Stimulated activated naive CD8-positive, alpha-beta T cell treated with anti-CD3 and anti-CD28 coated beads, Interleukin-15, Interleukin-2, amounts not matched to agents 100 ng/mL and 50 ng/mL, for 24 hours (primary cell): ENCODE measurements around the gene MAP4K2.

Source experiments
- H3K27ac Mint-ChIP-seq: one replicate; pipeline ENCODE4 v1.8.0; 2021; ENCODE audit warnings: mild to moderate bottlenecking, mixed read lengths
- H3K27me3 Mint-ChIP-seq: one replicate; pipeline ENCODE4 v1.8.0; 2021; ENCODE audit warnings: mixed read lengths
- H3K36me3 Mint-ChIP-seq: one replicate; pipeline ENCODE4 v1.8.0; 2021; ENCODE audit warnings: low read depth, mixed read lengths
- H3K4me1 Mint-ChIP-seq: one replicate; pipeline ENCODE4 v1.8.0; 2021; ENCODE audit warnings: low read depth, mixed read lengths
- H3K4me3 Mint-ChIP-seq: one replicate; pipeline ENCODE4 v1.8.0; 2021; ENCODE audit warnings: mild to moderate bottlenecking, mixed read lengths
- H3K9me3 Mint-ChIP-seq: one replicate; pipeline ENCODE4 v1.8.0; 2021; ENCODE audit warnings: mixed read lengths

The MAP4K2 gene

GRCh38 chr11:64805481-64805880, 2.5 kb upstream of the MAP4K2 start:
- no peak overlapping the region for H3K27ac Mint-ChIP-seq
- peaks cover 13% of the 10 kb centered on the region for H3K36me3 Mint-ChIP-seq
- H3K9me3 Mint-ChIP-seq: no peaks in the 10 kb centered on the region
- H3K4me1 Mint-ChIP-seq: peaks cover 38% of the 10 kb centered on the region
- no peak overlapping the region for H3K4me3 Mint-ChIP-seq
- H3K27me3 Mint-ChIP-seq: no peaks in the 10 kb centered on the region

GRCh38 chr11:64804346-64805210, 1.6 kb upstream of the MAP4K2 start:
- Mint-ChIP-seq H3K36me3 (peaks cover 13% of the 10 kb centered on the region), H3K27ac (no peak overlapping the region), H3K4me1 (peaks cover 37% of the 10 kb centered on the region), H3K9me3 (no peaks in the 10 kb centered on the region), H3K27me3 (no peaks in the 10 kb centered on the region), H3K4me3 (no peak overlapping the region)

GRCh38 chr11:64803846-64804345, 882 bp upstream of the MAP4K2 start:
- no peaks in the 10 kb centered on the region for H3K9me3 Mint-ChIP-seq
- peaks cover 35% of the 10 kb centered on the region for H3K4me1 Mint-ChIP-seq
- peak overlapping the region; percentile 87 for H3K4me3 Mint-ChIP-seq
- peaks cover 14% of the 10 kb centered on the region for H3K36me3 Mint-ChIP-seq
- no peaks in the 10 kb centered on the region for H3K27me3 Mint-ChIP-seq
- peak overlapping the region; percentile 89 for H3K27ac Mint-ChIP-seq

- Mint-ChIP-seq H3K36me3 (peaks cover 18% of the 10 kb centered on the region), H3K27ac (peak overlapping the region; percentile 78), H3K9me3 (no peaks in the 10 kb centered on the region), H3K27me3 (no peaks in the 10 kb centered on the region), H3K4me3 (peak overlapping the region; percentile 85), H3K4me1 (peaks cover 33% of the 10 kb centered on the region)
Measured at GRCh38 chr11:64802370-64803157, 450 bp downstream of the MAP4K2 start.

GRCh38 chr11:64801561-64802369, 1.2 kb downstream of the MAP4K2 start:
- Mint-ChIP-seq H3K9me3 (no peaks in the 10 kb centered on the region), H3K4me1 (peaks cover 33% of the 10 kb centered on the region), H3K4me3 (peak overlapping the region; percentile 85), H3K36me3 (peaks cover 14% of the 10 kb centered on the region), H3K27me3 (no peaks in the 10 kb centered on the region), H3K27ac (peak overlapping the region; percentile 78)

GRCh38 chr11:64801158-64801464, 1.9 kb downstream of the MAP4K2 start:
- H3K27me3 Mint-ChIP-seq: no peaks in the 10 kb centered on the region
- no peaks in the 10 kb centered on the region for H3K9me3 Mint-ChIP-seq
- peaks cover 36% of the 10 kb centered on the region for H3K4me1 Mint-ChIP-seq
- peak overlapping the region; percentile 85 for H3K4me3 Mint-ChIP-seq
- H3K36me3 Mint-ChIP-seq: peaks cover 12% of the 10 kb centered on the region
- no peak overlapping the region for H3K27ac Mint-ChIP-seq

GRCh38 chr11:64800303-64801157, 2.5 kb downstream of the MAP4K2 start:
- H3K36me3 Mint-ChIP-seq: peaks cover 7% of the 10 kb centered on the region
- H3K4me1 Mint-ChIP-seq: peaks cover 42% of the 10 kb centered on the region
- H3K4me3 Mint-ChIP-seq: peak overlapping the region; percentile 85
- no peaks in the 10 kb centered on the region for H3K9me3 Mint-ChIP-seq
- H3K27ac Mint-ChIP-seq: no peak overlapping the region
- no peaks in the 10 kb centered on the region for H3K27me3 Mint-ChIP-seq

- Mint-ChIP-seq H3K4me1 (peaks cover 45% of the 10 kb centered on the region), H3K9me3 (no peaks in the 10 kb centered on the region), H3K27me3 (no peaks in the 10 kb centered on the region), H3K36me3 (peaks cover 7% of the 10 kb centered on the region), H3K27ac (no peak overlapping the region), H3K4me3 (no peak overlapping the region)
Measured at GRCh38 chr11:64799623-64800302, 3.3 kb downstream of the MAP4K2 start.

- no peaks in the 10 kb centered on the region for H3K9me3 Mint-ChIP-seq
- H3K36me3 Mint-ChIP-seq: peaks cover 10% of the 10 kb centered on the region
- H3K4me1 Mint-ChIP-seq: peaks cover 49% of the 10 kb centered on the region
- no peak overlapping the region for H3K4me3 Mint-ChIP-seq
- no peak overlapping the region for H3K27ac Mint-ChIP-seq
- no peaks in the 10 kb centered on the region for H3K27me3 Mint-ChIP-seq
Measured at GRCh38 chr11:64799256-64799622, 3.8 kb downstream of the MAP4K2 start.

- H3K4me3 Mint-ChIP-seq: no peak overlapping the region
- H3K27ac Mint-ChIP-seq: no peak overlapping the region
- H3K27me3 Mint-ChIP-seq: no peaks in the 10 kb centered on the region
- H3K4me1 Mint-ChIP-seq: peaks cover 46% of the 10 kb centered on the region
- H3K36me3 Mint-ChIP-seq: peaks cover 10% of the 10 kb centered on the region
- no peaks in the 10 kb centered on the region for H3K9me3 Mint-ChIP-seq
Measured at GRCh38 chr11:64796757-64797541, 6.1 kb downstream of the MAP4K2 start.

- no peak overlapping the region for H3K27ac Mint-ChIP-seq
- no peak overlapping the region for H3K4me3 Mint-ChIP-seq
- H3K9me3 Mint-ChIP-seq: no peaks in the 10 kb centered on the region
- peaks cover 10% of the 10 kb centered on the region for H3K36me3 Mint-ChIP-seq
- H3K4me1 Mint-ChIP-seq: peaks cover 41% of the 10 kb centered on the region
- no peaks in the 10 kb centered on the region for H3K27me3 Mint-ChIP-seq
Measured at GRCh38 chr11:64796047-64796756, 6.8 kb downstream of the MAP4K2 start.

GRCh38 chr11:64794526-64794925, 8.5 kb downstream of the MAP4K2 start:
- Mint-ChIP-seq H3K9me3 (no peaks in the 10 kb centered on the region), H3K27ac (peak overlapping the region; percentile 63), H3K36me3 (peaks cover 17% of the 10 kb centered on the region), H3K4me3 (no peak overlapping the region), H3K27me3 (no peaks in the 10 kb centered on the region), H3K4me1 (peaks cover 31% of the 10 kb centered on the region)
